A673 (cell line): ENCODE data around the gene MDM1. TPM values are rescaled to one million over a fixed set of nuclear protein-coding genes. Genes with fewer than 3 reads are reported as not detected.
A peak's percentile ranks its signal among the peaks of the same experiment; 100 is the strongest.

Experiments
- BruUV-seq: library from RNA; stranded (reverse); fragments of 400-500 nt; replicated peaks from 2 replicates; lab custom pipeline; 2021; lab: Mats Ljungman, UMichigan
- CTCF ChIA-PET: fragments of 300-600 bp; sonication (Branson Sonifier 250); formaldehyde crosslinking; loops from one replicate; lab custom pipeline; 2022; ENCODE audit warnings: antibody characterized with exemption; lab: Charles Lee
- POLR2A ChIA-PET: fragments of 300-600 bp; sonication (Branson Sonifier 250); formaldehyde crosslinking; loops from one replicate; lab custom pipeline; 2022; ENCODE audit warnings: antibody characterized with exemption; ENCODE audit not compliant: low non-redundant PET; lab: Charles Lee
- DNase-seq: peaks from one replicate; pipeline ENCODE4 v3.0.0-alpha.2; 2015; ENCODE audit warnings: low spot score
- H3K27ac ChIP-seq: fragments of 200-600 bp; sonication (generic); 2 replicates; pipeline ENCODE4 v1.5.1; 2016; ENCODE audit warnings: mixed run types, low read depth, mild to moderate bottlenecking, mixed read lengths, antibody characterized with exemption, low read length; ENCODE audit not compliant: poor library complexity, severe bottlenecking
- H3K27me3 ChIP-seq: fragments of 200-600 bp; sonication (generic); replicated peaks from 2 replicates; pipeline ENCODE4 v1.6.1; 2017; ENCODE audit warnings: mixed run types, low read depth, mild to moderate bottlenecking, mixed read lengths, antibody characterized with exemption, low read length; ENCODE audit not compliant: insufficient read depth, poor library complexity
- H3K36me3 ChIP-seq: fragments of 200-600 bp; sonication (generic); 2 replicates; pipeline ENCODE4 v1.6.1; 2016; ENCODE audit warnings: mixed run types, mild to moderate bottlenecking, mixed read lengths, antibody characterized with exemption, low read length; ENCODE audit not compliant: insufficient read depth, poor library complexity, severe bottlenecking
- H3K4me1 ChIP-seq: fragments of 200-600 bp; sonication (generic); 2 replicates; pipeline ENCODE4 v1.6.1; 2017; ENCODE audit warnings: mixed run types, mild to moderate bottlenecking, mixed read lengths, antibody characterized with exemption, low read length; ENCODE audit not compliant: insufficient read depth, poor library complexity, severe bottlenecking
- H3K4me3 ChIP-seq: fragments of 200-600 bp; sonication (generic); 2 replicates; pipeline ENCODE4 v1.5.1; 2016; ENCODE audit warnings: low read depth, mixed run types, mild to moderate bottlenecking, mixed read lengths, low read length; ENCODE audit not compliant: poor library complexity, severe bottlenecking
- H3K9me3 ChIP-seq: fragments of 200-600 bp; sonication (generic); 2 replicates; pipeline ENCODE4 v1.6.1; 2016; ENCODE audit warnings: mixed run types, low read depth, mild to moderate bottlenecking, mixed read lengths, antibody characterized with exemption, low read length; ENCODE audit not compliant: poor library complexity, severe bottlenecking
- CTCF ChIP-seq: fragments of 300-800, 200-600 bp; sonication (generic); conservative IDR thresholded peaks from 2 replicates; pipeline ENCODE4 v1.5.1; 2017; ENCODE audit warnings: low read depth, mild to moderate bottlenecking, antibody characterized with exemption, low read length, moderate library complexity, mixed read lengths
- EZH2 ChIP-seq: fragments of 200-600 bp; sonication (generic); IDR thresholded peaks from 2 replicates; pipeline ENCODE4 v1.6.1; 2017; ENCODE audit warnings: borderline replicate concordance, low read depth, mild to moderate bottlenecking, mixed read lengths, antibody characterized with exemption, low read length; ENCODE audit not compliant: poor library complexity, severe bottlenecking
- intact Hi-C: fragments of 100-400 bp; cut with micrococcal nuclease; formaldehyde crosslinking; loops from one replicate; pipeline ENCODE4 v1.10.0; 2022; ENCODE audit not compliant: unreplicated experiment
- total RNA-seq: library from RNA; stranded (reverse); gene quantifications from 2 replicates; pipeline ENCODE4 v1.2.3, GENCODE V29; 2021

Gene MDM1
- total RNA-seq, 1 experiment from 2014 or later: 18.6 TPM

DNA sequence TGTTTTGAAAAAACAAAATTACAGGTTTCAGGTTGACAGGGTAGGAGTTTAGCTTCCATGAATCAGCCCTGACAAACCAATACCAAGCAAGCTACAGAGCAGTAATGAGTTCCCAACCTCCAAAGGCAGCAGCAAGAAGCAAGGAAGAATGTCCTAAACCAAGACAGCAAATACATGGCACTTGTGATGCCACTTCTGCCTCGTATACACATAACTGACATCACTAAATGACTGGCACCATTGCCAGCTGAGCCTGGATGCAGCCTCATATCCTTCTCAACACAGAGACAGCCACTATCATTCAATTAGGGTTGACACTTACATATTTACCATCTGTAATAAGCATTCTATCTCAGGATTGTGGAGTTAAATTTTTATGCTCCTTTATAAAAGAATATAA lies 35.0 kb upstream of the MDM1 start:
- CTCF ChIA-PET: no interaction called here
- no peak overlapping the region for H3K27ac ChIP-seq
- TF ChIP-seq EZH2: no peak
- no peak for TF ChIP-seq CTCF
- intact Hi-C loops: no loop called here
- no peaks in the 10 kb centered on the region for H3K9me3 ChIP-seq
- POLR2A ChIA-PET: no interaction called here
- no peaks in the 10 kb centered on the region for H3K27me3 ChIP-seq
- H3K36me3 ChIP-seq: no peaks in the 10 kb centered on the region
- DNase-seq: no peak
- H3K4me1 ChIP-seq: peaks cover 13% of the 10 kb centered on the region
- H3K4me3 ChIP-seq: no peak overlapping the region
- no TSS peak for BruUV-seq

- DNase-seq: peak; percentile 78
- H3K9me3 ChIP-seq: no peaks in the 10 kb centered on the region
- intact Hi-C loops: no loop called here
- CTCF ChIA-PET: no interaction called here
- H3K27me3 ChIP-seq: no peaks in the 10 kb centered on the region
- no TSS peak for BruUV-seq
- H3K36me3 ChIP-seq: no peaks in the 10 kb centered on the region
- TF ChIP-seq EZH2 (no peak), CTCF (no peak)
- H3K4me3 ChIP-seq: no peak overlapping the region
- peaks cover 13% of the 10 kb centered on the region for H3K4me1 ChIP-seq
- H3K27ac ChIP-seq: no peak overlapping the region
- POLR2A ChIA-PET: no interaction called here
These were observed 32.9 kb upstream of the MDM1 start for GRCh38 chr12:68364893-68365725.

DNA sequence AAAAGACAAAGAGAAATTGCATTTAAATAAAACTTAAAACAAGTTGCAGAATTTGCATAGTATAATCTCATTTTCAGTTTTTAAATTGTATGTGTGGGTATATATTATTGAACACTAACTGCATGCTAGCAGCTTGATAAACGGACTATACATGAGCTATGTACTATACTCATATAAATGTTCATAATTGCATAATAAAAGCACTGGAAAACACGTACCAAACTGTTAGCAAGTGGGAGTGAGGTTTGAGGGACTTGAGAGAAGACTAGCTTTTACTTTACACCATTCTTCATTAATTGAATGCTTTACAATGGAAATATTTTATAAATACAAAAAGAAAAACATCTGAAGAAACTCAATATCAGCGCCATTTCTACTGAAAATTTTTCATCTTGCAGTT lies 32.2 kb upstream of the MDM1 start:
- no peak for DNase-seq
- Histone ChIP-seq H3K27me3 (no peaks in the 10 kb centered on the region), H3K36me3 (no peaks in the 10 kb centered on the region), H3K4me3 (no peak overlapping the region), H3K4me1 (peaks cover 16% of the 10 kb centered on the region), H3K27ac (no peak overlapping the region), H3K9me3 (no peaks in the 10 kb centered on the region)
- intact Hi-C loops: no loop called here
- CTCF ChIA-PET: no interaction called here
- TF ChIP-seq EZH2 (no peak), CTCF (no peak)
- BruUV-seq: no TSS peak
- POLR2A ChIA-PET: no interaction called here
